HepG2 (cell line): ENCODE data around the gene KAT7. TPM values are rescaled to one million over a fixed set of nuclear protein-coding genes. Genes with fewer than 3 reads are reported as not detected.

ENCODE experiments used
- EED ChIP-seq: sonication (generic); formaldehyde crosslinking; IDR thresholded peaks from 2 replicates; pipeline ENCODE4 v1.5.0; 2020; ENCODE audit warnings: mild to moderate bottlenecking, missing genetic modification reagents
- FOXA3 ChIP-seq: IDR thresholded peaks from 2 replicates; pipeline ENCODE4 v1.6.1; 2016; ENCODE audit warnings: missing genetic modification reagents, missing compliant biosample characterization
- GATA4 ChIP-seq: sonication (generic); IDR thresholded peaks from 2 replicates; pipeline ENCODE4 v1.6.1; 2016; ENCODE audit warnings: antibody characterized with exemption, low read depth, borderline replicate concordance
- GPN1 ChIP-seq: sonication (generic); formaldehyde crosslinking; IDR thresholded peaks from 2 replicates; pipeline ENCODE4 v1.5.1; 2020; ENCODE audit warnings: missing genetic modification reagents, borderline replicate concordance
- HIC2 ChIP-seq: sonication (generic); formaldehyde crosslinking; IDR thresholded peaks from 2 replicates; pipeline ENCODE4 v1.9.0; 2022; ENCODE audit warnings: low read depth, missing genetic modification reagents
- HNF4G ChIP-seq, 2 experiments: sonication (generic) in 1 of 2; formaldehyde crosslinking in 1 of 2; IDR thresholded peaks; 2 replicates each; pipeline versions ENCODE4 v1.4.0 to v1.6.1; 2011 to 2020; ENCODE audit warnings: borderline replicate concordance in 2 of 2, low read depth in 2 of 2, mild to moderate bottlenecking in 2 of 2, low read length in 1 of 2, missing genetic modification reagents in 1 of 2, moderate library complexity in 1 of 2
- PBX2 ChIP-seq: IDR thresholded peaks from 2 replicates; pipeline ENCODE4 v1.6.1; 2016; ENCODE audit warnings: control low read depth
- ZBTB1 ChIP-seq: sonication (generic); formaldehyde crosslinking; IDR thresholded peaks from 2 replicates; pipeline ENCODE4 v1.4.0; 2020; ENCODE audit warnings: missing genetic modification reagents, borderline replicate concordance
- ZNF121 ChIP-seq: sonication (generic); formaldehyde crosslinking; IDR thresholded peaks from 2 replicates; pipeline ENCODE4 v1.5.0; 2020; ENCODE audit warnings: mild to moderate bottlenecking, missing genetic modification reagents
- ZNF142 ChIP-seq: sonication (generic); formaldehyde crosslinking; IDR thresholded peaks from 2 replicates; pipeline ENCODE4 v1.4.0; 2020; ENCODE audit warnings: missing genetic modification reagents
- ZNF33A ChIP-seq: sonication (generic); formaldehyde crosslinking; IDR thresholded peaks from 2 replicates; pipeline ENCODE4 v1.5.1; 2020; ENCODE audit warnings: missing genetic modification reagents, mild to moderate bottlenecking, moderate library complexity, borderline replicate concordance
- ZNF441 ChIP-seq: sonication (generic); formaldehyde crosslinking; IDR thresholded peaks from 2 replicates; pipeline ENCODE4 v1.7.0; 2021; ENCODE audit warnings: missing genetic modification reagents, borderline replicate concordance
- ZNF652 ChIP-seq: IDR thresholded peaks from 2 replicates; pipeline ENCODE4 v1.6.1; 2016; ENCODE audit warnings: low read depth, borderline replicate concordance
- ZNF747 ChIP-seq: sonication (generic); formaldehyde crosslinking; IDR thresholded peaks from 2 replicates; pipeline ENCODE4 v1.8.1; 2023; ENCODE audit warnings: missing genetic modification reagents, mild to moderate bottlenecking, borderline replicate concordance
- ZNF782 ChIP-seq: sonication (generic); formaldehyde crosslinking; IDR thresholded peaks from 2 replicates; pipeline ENCODE4 v1.4.0; 2020; ENCODE audit warnings: missing genetic modification reagents, mild to moderate bottlenecking, borderline replicate concordance
- ZSCAN12 ChIP-seq: sonication (generic); formaldehyde crosslinking; IDR thresholded peaks from 2 replicates; pipeline ENCODE4 v1.9.0; 2021; ENCODE audit warnings: mild to moderate bottlenecking, missing genetic modification reagents
- polyA plus RNA-seq, 8 experiments: library from polyadenylated mRNA; depleted of rRNA in 3 of 8; stranded (reverse) in 7 of 8; unstranded in 1 of 8; fragments of >200 nt; fragmentation: Illumina TruSeq in 4 of 8; extraction: Trizol in 4 of 8; gene quantifications; 2 replicates each; pipeline versions ENCODE4 v1.2.1 to v1.2.3, GENCODE V29; 2011 to 2016; ENCODE audit warnings: low read depth in 4 of 8, missing spikeins in 1 of 8, mixed read lengths in 1 of 8; ENCODE audit not compliant: insufficient read depth in 1 of 8
- total RNA-seq, 5 experiments: library from RNA; depleted of rRNA; stranded (reverse); fragments of >200 nt; fragmentation: Illumina TruSeq; extraction: Trizol; gene quantifications; 2 replicates each; pipeline ENCODE4 v1.2.3, GENCODE V29; 2016; ENCODE audit warnings: low read depth in 1 of 5
- TF ChIP-seq, protein P1 (sequence below): IDR thresholded peaks from 2 replicates; pipeline ENCODE4 v1.6.1; 2016; ENCODE audit warnings: mild to moderate bottlenecking

KAT7 gene
- total and polyA plus RNA-seq, 2 of the 13 experiments (the other 11 are each of a cell fraction or from before 2014, with no cell fraction given) = 21.2 to 39.2 TPM

DNA sequence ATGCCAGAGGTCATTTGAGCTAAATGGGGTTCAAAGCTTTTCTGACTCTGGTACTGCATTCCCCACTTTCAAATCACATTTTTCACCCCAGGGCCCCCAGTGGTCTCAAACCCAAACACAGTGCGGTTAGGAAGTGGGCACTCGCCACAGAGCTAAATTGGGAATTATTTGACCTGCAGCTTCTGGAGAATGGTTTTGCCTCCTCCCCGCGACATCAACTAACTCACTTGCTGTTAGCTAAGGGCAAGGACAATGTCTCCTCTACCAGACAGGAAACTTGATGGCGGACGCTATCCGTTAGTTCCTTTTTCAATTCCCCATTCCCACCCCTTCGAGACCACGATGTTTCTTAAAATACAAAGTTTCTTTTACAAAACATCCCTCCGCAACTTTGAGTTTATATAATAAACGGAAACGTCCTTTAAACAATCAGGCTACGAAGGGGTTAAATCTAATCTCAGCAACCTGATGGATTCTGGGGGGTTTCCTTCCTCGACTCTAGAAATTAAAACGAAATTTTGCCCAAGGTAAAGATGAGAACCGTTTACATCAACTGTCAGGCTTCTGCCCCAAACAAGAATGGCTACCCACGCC, 500 bp upstream of the KAT7 start (continued):
- peak; percentile 92 for TF ChIP-seq ZNF652 (CRISPR knock-in tag)
- no peak for TF ChIP-seq ZNF747 (CRISPR knock-in tag)
- TF ChIP-seq EED (CRISPR knock-in tag) = 0 out of 2 replicates have a peak, but pooled peaks have one; percentile 38
- TF ChIP-seq ZNF142 (CRISPR knock-in tag) = no peak
- TF ChIP-seq ZNF121 = no peak
- TF ChIP-seq, protein P1, sequence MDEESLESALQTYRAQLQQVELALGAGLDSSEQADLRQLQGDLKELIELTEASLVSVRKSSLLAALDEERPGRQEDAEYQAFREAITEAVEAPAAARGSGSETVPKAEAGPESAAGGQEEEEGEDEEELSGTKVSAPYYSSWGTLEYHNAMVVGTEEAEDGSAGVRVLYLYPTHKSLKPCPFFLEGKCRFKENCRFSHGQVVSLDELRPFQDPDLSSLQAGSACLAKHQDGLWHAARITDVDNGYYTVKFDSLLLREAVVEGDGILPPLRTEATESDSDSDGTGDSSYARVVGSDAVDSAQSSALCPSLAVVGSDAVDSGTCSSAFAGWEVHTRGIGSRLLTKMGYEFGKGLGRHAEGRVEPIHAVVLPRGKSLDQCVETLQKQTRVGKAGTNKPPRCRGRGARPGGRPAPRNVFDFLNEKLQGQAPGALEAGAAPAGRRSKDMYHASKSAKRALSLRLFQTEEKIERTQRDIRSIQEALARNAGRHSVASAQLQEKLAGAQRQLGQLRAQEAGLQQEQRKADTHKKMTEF (CRISPR knock-in tag) = no peak
- no peak for TF ChIP-seq HIC2 (CRISPR knock-in tag)
- TF ChIP-seq PBX2 (CRISPR knock-in tag) = peak; percentile 14; the same call in 1 of the 2 replicates
- TF ChIP-seq ZBTB1 (CRISPR knock-in tag) = no peak
- TF ChIP-seq ZNF441 = peak; percentile 9; the same call in 1 of the 2 replicates
- no peak for TF ChIP-seq GATA4
- TF ChIP-seq ZSCAN12 (CRISPR knock-in tag) = no peak
- TF ChIP-seq FOXA3 (CRISPR knock-in tag) = no peak
- no peak for TF ChIP-seq ZNF782
- TF ChIP-seq HNF4G (IDR thresholded peaks at IDR 0.05; ENCODE audit: borderline replicate concordance, low read depth, low read length) = no peak
- no peak for TF ChIP-seq HNF4G (CRISPR knock-in tag; IDR thresholded peaks at IDR 0.05; ENCODE audit: borderline replicate concordance, low read depth)
- no peak for TF ChIP-seq GPN1 (CRISPR knock-in tag)
- TF ChIP-seq ZNF33A (CRISPR knock-in tag) = peak; percentile 59; the same call in 1 of the 2 replicates
